Endothelial cell of umbilical vein (primary cell): ENCODE results near the gene NLGN1. TPM values are rescaled to one million over a fixed set of nuclear protein-coding genes. Genes with fewer than 3 reads are reported as not detected.

Experiments
- BruUV-seq: library from RNA; stranded (reverse); fragments of 400-500 nt; replicated peaks from 2 replicates; lab custom pipeline; 2021; lab: Mats Ljungman, UMichigan
- CTCF ChIA-PET: fragments of 300-600, 350-600 bp; sonication (Branson Sonifier 250); formaldehyde crosslinking; loops from one replicate; lab custom pipeline; 2021; ENCODE audit warnings: antibody characterized with exemption, inconsistent platforms; lab: Charles Lee
- POLR2A ChIA-PET: fragments of 300-600, 350-600 bp; sonication (Branson Sonifier 250); formaldehyde crosslinking; loops from one replicate; lab custom pipeline; 2021; ENCODE audit warnings: antibody characterized with exemption, inconsistent platforms; lab: Charles Lee
- DNase-seq: peaks from one replicate; pipeline ENCODE4 v3.0.0-alpha.2; 2011; ENCODE audit warnings: low read depth, low spot score
- FAIRE-seq: peaks from 2 replicates; lab custom pipeline; 2011; peaks lifted over from hg19 to GRCh38; lab: Jason Lieb, UNC
- H2AFZ ChIP-seq: 2 replicates; pipeline ENCODE4 v1.6.0; 2012; ENCODE audit warnings: low read depth, low read length, control low read depth, inconsistent platforms
- H3K27ac ChIP-seq: 2 replicates; pipeline ENCODE4 v1.5.1; 2011; ENCODE audit warnings: low read depth, mild to moderate bottlenecking, control low read depth, low read length, moderate library complexity; ENCODE audit not compliant: insufficient read depth
- H3K27me3 ChIP-seq, 2 experiments: 2 replicates each; pipeline versions ENCODE4 v1.6.0 to v1.6.1; 2011; ENCODE audit warnings: low read length in 2 of 2, mixed read lengths in 1 of 2; ENCODE audit not compliant: control insufficient read depth in 2 of 2, insufficient read depth in 2 of 2
- H3K36me3 ChIP-seq, 2 experiments: 2 replicates in 1 of 2; 3 replicates in 1 of 2; pipeline ENCODE4 v1.5.1; 2011; ENCODE audit warnings: low read length in 2 of 2, mild to moderate bottlenecking in 1 of 2, moderate library complexity in 1 of 2; ENCODE audit not compliant: control insufficient read depth in 2 of 2, insufficient read depth in 2 of 2; ENCODE audit errors: extremely low read depth in 1 of 2
- H3K4me1 ChIP-seq: 3 replicates; pipeline ENCODE4 v1.5.1; 2011; ENCODE audit warnings: mild to moderate bottlenecking, low read length; ENCODE audit not compliant: control insufficient read depth, insufficient read depth; ENCODE audit errors: extremely low read depth
- H3K4me2 ChIP-seq: 2 replicates; pipeline ENCODE4 v1.6.1; 2011; ENCODE audit warnings: low read length, control low read depth, mixed read lengths; ENCODE audit not compliant: insufficient read depth
- H3K4me3 ChIP-seq, 3 experiments: fragments of 200-600 bp in 1 of 3; sonication (generic), shearing (Covaris generic) in 1 of 3; replicated peaks in 1 of 3; 2 replicates each; pipeline ENCODE4 v1.5.1; 2011 to 2016; ENCODE audit warnings: control low read depth in 3 of 3, low read length in 3 of 3, mild to moderate bottlenecking in 2 of 3, inconsistent platforms in 1 of 3, low read depth in 1 of 3, moderate library complexity in 1 of 3; ENCODE audit not compliant: insufficient read depth in 1 of 3
- H3K79me2 ChIP-seq: 2 replicates; pipeline ENCODE4 v1.6.0; 2012; ENCODE audit warnings: low read length, inconsistent platforms; ENCODE audit not compliant: control insufficient read depth, insufficient read depth
- H3K9ac ChIP-seq: replicated peaks from 2 replicates; pipeline ENCODE3; 2011; ENCODE audit warnings: low read length, control low read depth; ENCODE audit not compliant: insufficient read depth; ENCODE audit errors: extremely low read depth
- H3K9me1 ChIP-seq: replicated peaks from 3 replicates; pipeline ENCODE4 v1.6.0; 2011; ENCODE audit warnings: mild to moderate bottlenecking, low read length; ENCODE audit not compliant: control insufficient read depth, insufficient read depth; ENCODE audit errors: extremely low read depth
- H3K9me3 ChIP-seq: replicated peaks from 2 replicates; pipeline ENCODE4 v1.5.1; 2012; ENCODE audit warnings: low read length, inconsistent platforms; ENCODE audit not compliant: control insufficient read depth, insufficient read depth
- H4K20me1 ChIP-seq: replicated peaks from 2 replicates; pipeline ENCODE3; 2011; ENCODE audit warnings: mild to moderate bottlenecking, low read length; ENCODE audit not compliant: control insufficient read depth, insufficient read depth; ENCODE audit errors: extremely low read depth
- EZH2 ChIP-seq: IDR thresholded peaks from 2 replicates; pipeline ENCODE4 v1.6.1; 2012; ENCODE audit warnings: borderline replicate concordance, low read depth, mild to moderate bottlenecking, moderate library complexity, low read length, inconsistent platforms; ENCODE audit not compliant: severe bottlenecking
- FOS ChIP-seq: IDR thresholded peaks from 2 replicates; pipeline ENCODE4 v1.6.1; 2011; ENCODE audit warnings: mild to moderate bottlenecking, low read length, moderate library complexity, borderline replicate concordance; ENCODE audit not compliant: insufficient read depth
- GATA2 ChIP-seq: IDR thresholded peaks from 2 replicates; pipeline ENCODE4 v1.7.0; 2011; ENCODE audit warnings: low read depth, mild to moderate bottlenecking, moderate library complexity, mixed read lengths, low read length; ENCODE audit not compliant: insufficient read length, insufficient read depth
- JUN ChIP-seq: IDR thresholded peaks from 2 replicates; pipeline ENCODE4 v1.6.1; 2011; ENCODE audit warnings: borderline replicate concordance, low read depth; ENCODE audit not compliant: insufficient read length, insufficient read depth
- MYC ChIP-seq: IDR thresholded peaks from one replicate; pipeline ENCODE4 v1.6.1; 2011; ENCODE audit warnings: mild to moderate bottlenecking, low read depth, low read length
- POLR2A ChIP-seq: IDR thresholded peaks from 2 replicates; pipeline ENCODE4 v1.6.1; 2012; ENCODE audit warnings: low read depth, mild to moderate bottlenecking, control low read depth, low read length
- POLR2AphosphoS5 ChIP-seq: IDR thresholded peaks from 2 replicates; pipeline ENCODE4 v1.6.1; 2012; ENCODE audit warnings: low read depth, mild to moderate bottlenecking, control low read depth, low read length, moderate library complexity; ENCODE audit not compliant: insufficient read depth
- dilution Hi-C: fragments of 300-500 bp; cut with MboI; formaldehyde crosslinking; loops from one replicate; pipeline ENCODE4 v1.15.0; 2019; ENCODE audit warnings: low sequenced_read_pairs; ENCODE audit not compliant: extremely low pct_ligation_motif_present
- intact Hi-C: fragments of 100-400 bp; cut with micrococcal nuclease; formaldehyde crosslinking; loops from one replicate; pipeline ENCODE4 v1.10.0; 2022
- polyA plus RNA-seq, 4 experiments: library from polyadenylated mRNA; depleted of rRNA in 3 of 4; stranded (reverse) in 3 of 4; unstranded in 1 of 4; fragments of >200 nt; gene quantifications; 2 replicates each; pipeline versions ENCODE4 v1.2.1 to v1.2.3, GENCODE V29; 2011 to 2012; ENCODE audit warnings: missing spikeins in 1 of 4
- total RNA-seq: library from RNA; stranded (reverse); gene quantifications from 2 replicates; pipeline ENCODE4 v1.2.3, GENCODE V29; 2021
- TF ChIP-seq, protein P1 (sequence below): IDR thresholded peaks from 2 replicates; pipeline ENCODE4 v1.6.1; 2011; ENCODE audit not compliant: insufficient read depth, insufficient read length
- TF ChIP-seq, protein P2 (sequence below), 2 donors: IDR thresholded peaks; 1 replicate in 1 of 2; 2 replicates in 1 of 2; pipeline ENCODE4 v1.5.1; 2011; ENCODE audit warnings: low read length in 2 of 2, mild to moderate bottlenecking in 2 of 2, moderate library complexity in 2 of 2, control low read depth in 1 of 2, inconsistent platforms in 1 of 2, low read depth in 1 of 2; ENCODE audit not compliant: insufficient read depth in 1 of 2; ENCODE audit errors: extremely low read depth in 1 of 2

The NLGN1 gene
- total and polyA plus RNA-seq, 2 donors (not counting 3 experiments of a cell fraction or from before 2014, with no cell fraction given), result 7.9 to 16.3 TPM

DNA sequence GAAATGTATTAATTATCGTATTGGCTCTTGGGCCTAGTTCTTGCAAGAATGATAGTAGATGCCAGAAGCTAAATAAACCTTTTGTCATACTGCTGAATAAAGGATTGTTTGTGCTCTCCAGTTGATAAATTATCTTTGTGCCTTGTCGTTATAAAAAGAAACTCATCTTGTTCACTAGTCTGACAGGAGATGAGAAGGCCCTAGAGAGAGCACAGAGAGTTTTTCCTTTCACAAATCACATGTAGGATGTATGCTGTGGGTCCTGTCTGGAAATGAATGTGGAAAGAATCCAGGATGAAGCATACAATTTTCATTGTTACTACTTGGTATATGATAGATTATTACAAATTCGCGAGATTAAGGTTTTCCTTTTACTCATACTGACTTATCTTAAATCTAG lies 113.0 kb downstream of the NLGN1 start:
- Histone ChIP-seq H3K9me1 (no peaks in the 10 kb centered on the region), H3K4me3 (no peak overlapping the region), H3K9ac (no peak overlapping the region), H3K4me2 (no peak overlapping the region), H2AFZ (no peak overlapping the region), H3K27me3 (no peaks in the 10 kb centered on the region), H4K20me1 (no peaks in the 10 kb centered on the region), H3K79me2 (no peaks in the 10 kb centered on the region), H3K4me1 (no peaks in the 10 kb centered on the region), H3K9me3 (no peaks in the 10 kb centered on the region), H3K36me3 (no peaks in the 10 kb centered on the region), H3K27ac (no peak overlapping the region)
- BruUV-seq, result no TSS peak
- no peak for FAIRE-seq
- dilution Hi-C loops (no loop called here), intact Hi-C loops (no loop called here)
- POLR2A ChIA-PET, result no interaction called here
- TF ChIP-seq JUN, result no peak
- no peak for TF ChIP-seq EZH2
- no peak for TF ChIP-seq GATA2
- TF ChIP-seq, protein P1, sequence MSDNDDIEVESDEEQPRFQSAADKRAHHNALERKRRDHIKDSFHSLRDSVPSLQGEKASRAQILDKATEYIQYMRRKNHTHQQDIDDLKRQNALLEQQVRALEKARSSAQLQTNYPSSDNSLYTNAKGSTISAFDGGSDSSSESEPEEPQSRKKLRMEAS, result no peak
- no peak for TF ChIP-seq FOS
- no peak for TF ChIP-seq POLR2AphosphoS5
- TF ChIP-seq MYC, result no peak
- no peak for TF ChIP-seq POLR2A
- TF ChIP-seq, protein P2, sequence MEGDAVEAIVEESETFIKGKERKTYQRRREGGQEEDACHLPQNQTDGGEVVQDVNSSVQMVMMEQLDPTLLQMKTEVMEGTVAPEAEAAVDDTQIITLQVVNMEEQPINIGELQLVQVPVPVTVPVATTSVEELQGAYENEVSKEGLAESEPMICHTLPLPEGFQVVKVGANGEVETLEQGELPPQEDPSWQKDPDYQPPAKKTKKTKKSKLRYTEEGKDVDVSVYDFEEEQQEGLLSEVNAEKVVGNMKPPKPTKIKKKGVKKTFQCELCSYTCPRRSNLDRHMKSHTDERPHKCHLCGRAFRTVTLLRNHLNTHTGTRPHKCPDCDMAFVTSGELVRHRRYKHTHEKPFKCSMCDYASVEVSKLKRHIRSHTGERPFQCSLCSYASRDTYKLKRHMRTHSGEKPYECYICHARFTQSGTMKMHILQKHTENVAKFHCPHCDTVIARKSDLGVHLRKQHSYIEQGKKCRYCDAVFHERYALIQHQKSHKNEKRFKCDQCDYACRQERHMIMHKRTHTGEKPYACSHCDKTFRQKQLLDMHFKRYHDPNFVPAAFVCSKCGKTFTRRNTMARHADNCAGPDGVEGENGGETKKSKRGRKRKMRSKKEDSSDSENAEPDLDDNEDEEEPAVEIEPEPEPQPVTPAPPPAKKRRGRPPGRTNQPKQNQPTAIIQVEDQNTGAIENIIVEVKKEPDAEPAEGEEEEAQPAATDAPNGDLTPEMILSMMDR (IDR thresholded peaks at IDR 0.05; ENCODE audit: extremely low read depth in 1 of 2, insufficient read depth in 1 of 2, low read depth in 1 of 2, low read length in 2 of 2), result no peak
- CTCF ChIA-PET, result interaction anchor here (1.4 kb wide), 1 partner anchor 8 kb away, joined by 3 read pairs; no protein-coding TSS in a partner anchor
- no peak for DNase-seq
